WTC11 (cell line): ENCODE measurements around the gene PRKG2.

ENCODE experiments used
- CTCF ChIP-seq: fragments of 200-600 bp; IDR thresholded peaks from 2 replicates; pipeline ENCODE4 v1.8.0; 2022; ENCODE audit warnings: antibody characterized with exemption
- ELF4 ChIP-seq: sonication (generic); formaldehyde crosslinking; IDR thresholded peaks from 2 replicates; pipeline ENCODE4 v1.8.1; 2022; ENCODE audit warnings: low read depth, mild to moderate bottlenecking, moderate library complexity, missing genetic modification reagents
- FOXK1 ChIP-seq: sonication (generic); formaldehyde crosslinking; IDR thresholded peaks from 2 replicates; pipeline ENCODE4 v1.8.0; 2022; ENCODE audit warnings: mild to moderate bottlenecking, moderate library complexity, missing genetic modification reagents
- TEAD4 ChIP-seq: sonication (generic); formaldehyde crosslinking; IDR thresholded peaks from 2 replicates; pipeline ENCODE4 v1.8.0; 2022; ENCODE audit warnings: mild to moderate bottlenecking, missing genetic modification reagents
- ZNF263 ChIP-seq: sonication (generic); formaldehyde crosslinking; IDR thresholded peaks from 2 replicates; pipeline ENCODE4 v1.8.1; 2022; ENCODE audit warnings: low read depth, mild to moderate bottlenecking, moderate library complexity, missing genetic modification reagents
- TF ChIP-seq, protein P1 (sequence below): sonication (generic); formaldehyde crosslinking; IDR thresholded peaks from 2 replicates; pipeline ENCODE4 v1.8.1; 2023; ENCODE audit warnings: mild to moderate bottlenecking, missing genetic modification reagents

- TF ChIP-seq CTCF (no peak), FOXK1 (no peak), ZNF263 (CRISPR knock-in tag) (no peak), ELF4 (CRISPR knock-in tag) (no peak), TEAD4 (no peak)
- TF ChIP-seq, protein P1, sequence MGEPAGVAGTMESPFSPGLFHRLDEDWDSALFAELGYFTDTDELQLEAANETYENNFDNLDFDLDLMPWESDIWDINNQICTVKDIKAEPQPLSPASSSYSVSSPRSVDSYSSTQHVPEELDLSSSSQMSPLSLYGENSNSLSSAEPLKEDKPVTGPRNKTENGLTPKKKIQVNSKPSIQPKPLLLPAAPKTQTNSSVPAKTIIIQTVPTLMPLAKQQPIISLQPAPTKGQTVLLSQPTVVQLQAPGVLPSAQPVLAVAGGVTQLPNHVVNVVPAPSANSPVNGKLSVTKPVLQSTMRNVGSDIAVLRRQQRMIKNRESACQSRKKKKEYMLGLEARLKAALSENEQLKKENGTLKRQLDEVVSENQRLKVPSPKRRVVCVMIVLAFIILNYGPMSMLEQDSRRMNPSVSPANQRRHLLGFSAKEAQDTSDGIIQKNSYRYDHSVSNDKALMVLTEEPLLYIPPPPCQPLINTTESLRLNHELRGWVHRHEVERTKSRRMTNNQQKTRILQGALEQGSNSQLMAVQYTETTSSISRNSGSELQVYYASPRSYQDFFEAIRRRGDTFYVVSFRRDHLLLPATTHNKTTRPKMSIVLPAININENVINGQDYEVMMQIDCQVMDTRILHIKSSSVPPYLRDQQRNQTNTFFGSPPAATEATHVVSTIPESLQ (CRISPR knock-in tag) = no peak
These were observed 22.8 kb upstream of the PRKG2 start for GRCh38 chr4:81237791-81238190.
